SK-N-SH treated with all-trans-retinoic acid at 6 μM for 48 hours (cell line): ENCODE measurements around the gene TTC33.
"Not testable (repeated sequence)": the region's sequence is repeated elsewhere in the genome, so short reads cannot be mapped to it uniquely, and the experiment has no call there.

Experiments
- ATAC-seq: fragments of 200-7000 bp; cut with Tn5 transposase; 3 replicates; pipeline ENCODE4 v1.9.1; 2020; ENCODE audit warnings: mild to moderate bottlenecking, moderate library complexity
- BACH2 ChIP-seq: fragments of 250-450 bp; sonication (Bioruptor Pico); IDR thresholded peaks from 2 replicates; pipeline ENCODE4 v1.9.0; 2021; ENCODE audit warnings: mild to moderate bottlenecking, borderline replicate concordance
- CREB5 ChIP-seq: fragments of 250-450 bp; sonication (Bioruptor Pico); IDR thresholded peaks from 2 replicates; pipeline ENCODE4 v1.5.1; 2020; ENCODE audit warnings: low read depth, mild to moderate bottlenecking, moderate library complexity
- CSDC2 ChIP-seq: fragments of 250-450 bp; sonication (Bioruptor Pico); IDR thresholded peaks from 2 replicates; pipeline ENCODE4 v1.5.0; 2020; ENCODE audit warnings: mild to moderate bottlenecking, moderate library complexity
- CSRNP3 ChIP-seq: fragments of 250-450 bp; sonication (Bioruptor Pico); IDR thresholded peaks from 2 replicates; pipeline ENCODE4 v1.5.1; 2021; ENCODE audit warnings: mild to moderate bottlenecking, moderate library complexity
- ESRRG ChIP-seq: fragments of 250-450 bp; sonication (Bioruptor Pico); IDR thresholded peaks from 2 replicates; pipeline ENCODE4 v1.6.1; 2021; ENCODE audit warnings: mild to moderate bottlenecking
- GLIS3 ChIP-seq: fragments of 250-450 bp; sonication (Bioruptor Pico); IDR thresholded peaks from 2 replicates; pipeline ENCODE4 v1.5.0; 2020; ENCODE audit warnings: mild to moderate bottlenecking, moderate library complexity
- ISL1 ChIP-seq: fragments of 250-450 bp; sonication (Bioruptor Pico); IDR thresholded peaks from 2 replicates; pipeline ENCODE4 v2.1.2; 2022; ENCODE audit warnings: mild to moderate bottlenecking, moderate library complexity
- OSR1 ChIP-seq: fragments of 250-450 bp; sonication (Bioruptor Pico); IDR thresholded peaks from 2 replicates; pipeline ENCODE4 v1.8.0; 2022; ENCODE audit warnings: moderate library complexity, mild to moderate bottlenecking, inconsistent platforms
- PATZ1 ChIP-seq: fragments of 250-450 bp; sonication (Bioruptor Pico); IDR thresholded peaks from 2 replicates; pipeline ENCODE4 v1.8.0; 2020; ENCODE audit warnings: mild to moderate bottlenecking, moderate library complexity, borderline replicate concordance
- PPARA ChIP-seq: fragments of 250-450 bp; sonication (Bioruptor Pico); IDR thresholded peaks from 2 replicates; pipeline ENCODE4 v1.5.0; 2020; ENCODE audit warnings: mild to moderate bottlenecking, borderline replicate concordance
- RARB ChIP-seq: fragments of 250-450 bp; sonication (Bioruptor Pico); IDR thresholded peaks from 2 replicates; pipeline ENCODE4 v1.8.0; 2021; ENCODE audit warnings: mild to moderate bottlenecking, moderate library complexity
- SNAI2 ChIP-seq: fragments of 250-450 bp; sonication (Bioruptor Pico); IDR thresholded peaks from 2 replicates; pipeline ENCODE4 v1.5.0; 2020; ENCODE audit warnings: mild to moderate bottlenecking, moderate library complexity
- TCF4 ChIP-seq: fragments of 250-450 bp; sonication (Bioruptor Pico); IDR thresholded peaks from 2 replicates; pipeline ENCODE4 v1.8.0; 2021; ENCODE audit warnings: mild to moderate bottlenecking, moderate library complexity, borderline replicate concordance
- TOX ChIP-seq: fragments of 250-450 bp; sonication (Bioruptor Pico); IDR thresholded peaks from 2 replicates; pipeline ENCODE4 v1.8.0; 2021; ENCODE audit warnings: mild to moderate bottlenecking, moderate library complexity, borderline replicate concordance
- ZC3H10 ChIP-seq: fragments of 250-450 bp; sonication (Bioruptor Pico); IDR thresholded peaks from 2 replicates; pipeline ENCODE4 v1.5.1; 2021; ENCODE audit warnings: mild to moderate bottlenecking, moderate library complexity
- ZFP3 ChIP-seq: fragments of 250-450 bp; sonication (Bioruptor Pico); IDR thresholded peaks from 2 replicates; pipeline ENCODE4 v1.5.0; 2020; ENCODE audit warnings: mild to moderate bottlenecking, moderate library complexity
- ZFP30 ChIP-seq: fragments of 450-650 bp; formaldehyde crosslinking; IDR thresholded peaks from 2 replicates; pipeline ENCODE4 v1.5.0; 2022; ENCODE audit warnings: mild to moderate bottlenecking, moderate library complexity
- ZNF565 ChIP-seq: fragments of 450-650 bp; formaldehyde crosslinking; conservative IDR thresholded peaks from 2 replicates; pipeline ENCODE4 v1.5.0; 2020; ENCODE audit warnings: low read depth, mild to moderate bottlenecking, moderate library complexity
- ZNF8 ChIP-seq: fragments of 450-650 bp; formaldehyde crosslinking; IDR thresholded peaks from 2 replicates; pipeline ENCODE4 v1.5.0; 2020; ENCODE audit warnings: mild to moderate bottlenecking, moderate library complexity

TTC33 gene

GRCh38 chr5:40649463-40650030 lies 106.2 kb downstream of the TTC33 start (continued):
- TF ChIP-seq CSDC2 (CRISPR knock-in tag) = no peak
- no peak for TF ChIP-seq TOX (CRISPR knock-in tag)
- TF ChIP-seq TCF4 (CRISPR knock-in tag) = no peak
- no peak for TF ChIP-seq CREB5
- no peak for TF ChIP-seq RARB (CRISPR knock-in tag)

GRCh38 chr5:40648150-40648549 lies 107.6 kb downstream of the TTC33 start:
- no peak for ATAC-seq
- TF ChIP-seq CSRNP3 (CRISPR knock-in tag) (no peak), OSR1 (CRISPR knock-in tag) (no peak), CSDC2 (CRISPR knock-in tag) (no peak), PPARA (CRISPR knock-in tag) (no peak), PATZ1 (CRISPR knock-in tag) (no peak), SNAI2 (no peak), RARB (CRISPR knock-in tag) (no peak), ZNF8 (CRISPR knock-in tag) (no peak), TOX (CRISPR knock-in tag) (no peak), CREB5 (no peak), ZNF565 (CRISPR knock-in tag) (no peak), ZFP3 (CRISPR knock-in tag) (no peak), ESRRG (CRISPR knock-in tag) (no peak), TCF4 (CRISPR knock-in tag) (no peak)

GRCh38 chr5:40646266-40646665 lies 109.5 kb downstream of the TTC33 start:
- no peak for ATAC-seq
- TF ChIP-seq CSDC2 (CRISPR knock-in tag) (no peak), ZFP30 (CRISPR knock-in tag) (no peak)

GRCh38 chr5:40639531-40639930 lies 116.2 kb downstream of the TTC33 start:
- not testable (repeated sequence) for ATAC-seq

- TF ChIP-seq TCF4 (CRISPR knock-in tag) (no peak), ESRRG (CRISPR knock-in tag) (no peak), CSDC2 (CRISPR knock-in tag) (no peak), ZC3H10 (CRISPR knock-in tag) (no peak), ISL1 (no peak), PPARA (CRISPR knock-in tag) (no peak), GLIS3 (CRISPR knock-in tag) (no peak), BACH2 (CRISPR knock-in tag) (no peak), CREB5 (no peak), ZFP30 (CRISPR knock-in tag) (no peak), SNAI2 (no peak), TOX (CRISPR knock-in tag) (no peak), RARB (CRISPR knock-in tag) (no peak), ZNF8 (CRISPR knock-in tag) (no peak), CSRNP3 (CRISPR knock-in tag) (no peak)
- no peak for ATAC-seq
Measured at GRCh38 chr5:40634593-40634992, 121.2 kb downstream of the TTC33 start.
